OCI-LY1 (cell line): ENCODE data around the gene GAD2.

ENCODE experiments used
- H2AFZ ChIP-seq: fragments of 200-600 bp; sonication (generic), shearing (Covaris generic); 2 replicates; pipeline ENCODE4 v1.6.0; 2014; ENCODE audit warnings: antibody characterized with exemption, mild to moderate bottlenecking, low read length
- H3F3A ChIP-seq: fragments of 200-600 bp; sonication (generic), shearing (Covaris generic); 2 replicates; pipeline ENCODE4 v1.6.0; 2014; ENCODE audit warnings: mild to moderate bottlenecking, antibody characterized with exemption, low read length, moderate library complexity; ENCODE audit not compliant: insufficient read depth
- H3K27ac ChIP-seq: fragments of 200-600 bp; sonication (generic); 2 replicates; pipeline ENCODE4 v1.5.1; 2014; ENCODE audit warnings: low read length, mixed run types, mild to moderate bottlenecking, low read depth; ENCODE audit not compliant: poor library complexity, severe bottlenecking
- H3K27me3 ChIP-seq: fragments of 200-600 bp; sonication (generic); 2 replicates; pipeline ENCODE4 v1.6.0; 2014; ENCODE audit warnings: antibody characterized with exemption, mild to moderate bottlenecking, low read length, moderate library complexity; ENCODE audit not compliant: insufficient read depth
- H3K36me3 ChIP-seq: fragments of 200-600 bp; sonication (generic); 2 replicates; pipeline ENCODE4 v1.6.1; 2014; ENCODE audit warnings: mild to moderate bottlenecking, antibody characterized with exemption, low read length, moderate library complexity, mixed read lengths; ENCODE audit not compliant: insufficient read depth
- H3K4me1 ChIP-seq: fragments of 200-600 bp; sonication (generic); 2 replicates; pipeline ENCODE4 v1.5.1; 2014; ENCODE audit warnings: mild to moderate bottlenecking, low read length, moderate library complexity; ENCODE audit not compliant: insufficient read depth, severe bottlenecking
- H3K4me2 ChIP-seq: fragments of 200-600 bp; sonication (generic), shearing (Covaris generic); 2 replicates; pipeline ENCODE4 v1.6.1; 2014; ENCODE audit warnings: low read length
- H3K4me3 ChIP-seq: fragments of 200-600 bp; sonication (generic); 2 replicates; pipeline ENCODE4 v1.5.1; 2014; ENCODE audit warnings: low read length, low read depth, mild to moderate bottlenecking, mixed read lengths; ENCODE audit not compliant: poor library complexity, severe bottlenecking
- H3K79me2 ChIP-seq: fragments of 200-600 bp; shearing (Covaris generic); 2 replicates; pipeline ENCODE4 v1.6.1; 2016; ENCODE audit warnings: mixed run types, low read length, mixed read lengths; ENCODE audit not compliant: insufficient read depth
- H3K9ac ChIP-seq: fragments of 200-600 bp; sonication (generic), shearing (Covaris generic); 2 replicates; pipeline ENCODE4 v1.6.1; 2014; ENCODE audit warnings: mild to moderate bottlenecking, low read length, mixed read lengths
- H3K9me2 ChIP-seq: fragments of 200-600 bp; sonication (generic), shearing (Covaris generic); 2 replicates; pipeline ENCODE4 v1.6.1; 2014; ENCODE audit warnings: low read depth, mild to moderate bottlenecking, low read length, mixed read lengths
- H3K9me3 ChIP-seq: fragments of 200-600 bp; shearing (Covaris generic); 2 replicates; pipeline ENCODE4 v1.6.1; 2014; ENCODE audit warnings: low read length, mixed read lengths
- H4K20me1 ChIP-seq: fragments of 200-600 bp; sonication (generic), shearing (Covaris generic); 2 replicates; pipeline ENCODE4 v1.6.0; 2016; ENCODE audit warnings: mild to moderate bottlenecking, low read length; ENCODE audit not compliant: insufficient read depth
- CTCF ChIP-seq: fragments of 200-600 bp; sonication (generic), shearing (Covaris generic); IDR thresholded peaks from 2 replicates; pipeline ENCODE4 v1.5.1; 2017; ENCODE audit warnings: mild to moderate bottlenecking, antibody characterized with exemption, low read length, moderate library complexity, mixed read lengths
- EZH2 ChIP-seq: fragments of 200-600 bp; sonication (generic), shearing (Covaris generic); IDR thresholded peaks from 2 replicates; pipeline ENCODE4 v1.8.0; 2017; ENCODE audit warnings: borderline replicate concordance, mixed run types, mild to moderate bottlenecking, antibody characterized with exemption, low read length, moderate library complexity, mixed read lengths

GAD2 gene

GRCh38 chr10:26334232-26334931 lies 117.8 kb downstream of the GAD2 start:
- H2AFZ ChIP-seq = no peak overlapping the region

GRCh38 chr10:26334932-26335573 lies 118.5 kb downstream of the GAD2 start:
- Histone ChIP-seq H3K9me3 (peaks cover 7% of the 10 kb centered on the region; the same call in 1 of the 2 replicates), H3F3A (no peaks in the 10 kb centered on the region), H3K4me1 (peaks cover 10% of the 10 kb centered on the region), H4K20me1 (no peaks in the 10 kb centered on the region), H3K4me2 (peak overlapping the region; percentile 79), H2AFZ (peak overlapping the region; percentile 68), H3K27ac (peak overlapping the region; percentile 18), H3K36me3 (no peaks in the 10 kb centered on the region), H3K4me3 (peak overlapping the region; percentile 60), H3K9ac (peak overlapping the region; percentile 60), H3K9me2 (no peaks in the 10 kb centered on the region), H3K79me2 (no peaks in the 10 kb centered on the region), H3K27me3 (no peaks in the 10 kb centered on the region)
- TF ChIP-seq EZH2 = no peak
- TF ChIP-seq CTCF = peak; percentile 95

More at GRCh38 chr10:26334232-26334931, 117.8 kb downstream of the GAD2 start:
- Histone ChIP-seq H3K9me3 (peaks cover 7% of the 10 kb centered on the region; the same call in 1 of the 2 replicates), H3K4me3 (no peak overlapping the region), H3K79me2 (no peaks in the 10 kb centered on the region), H4K20me1 (no peaks in the 10 kb centered on the region), H3K4me2 (no peak overlapping the region), H3K27ac (no peak overlapping the region), H3F3A (no peaks in the 10 kb centered on the region), H3K9me2 (no peaks in the 10 kb centered on the region), H3K4me1 (peaks cover 10% of the 10 kb centered on the region), H3K9ac (no peak overlapping the region), H3K36me3 (no peaks in the 10 kb centered on the region), H3K27me3 (no peaks in the 10 kb centered on the region)
- TF ChIP-seq CTCF = no peak
- no peak for TF ChIP-seq EZH2

GRCh38 chr10:26335574-26336093 lies 119.1 kb downstream of the GAD2 start:
- H3F3A ChIP-seq = no peaks in the 10 kb centered on the region
- H3K79me2 ChIP-seq = no peaks in the 10 kb centered on the region
- H4K20me1 ChIP-seq = no peaks in the 10 kb centered on the region
- peak overlapping the region; percentile 68 for H2AFZ ChIP-seq
- peaks cover 10% of the 10 kb centered on the region for H3K4me1 ChIP-seq
- H3K27ac ChIP-seq = peak overlapping the region; percentile 18
- peak overlapping the region; percentile 60 for H3K4me3 ChIP-seq
- no peaks in the 10 kb centered on the region for H3K9me2 ChIP-seq
- no peaks in the 10 kb centered on the region for H3K36me3 ChIP-seq
- peak overlapping the region; percentile 60 for H3K9ac ChIP-seq
- H3K4me2 ChIP-seq = peak overlapping the region; percentile 79
- TF ChIP-seq CTCF (no peak), EZH2 (no peak)
- no peaks in the 10 kb centered on the region for H3K27me3 ChIP-seq
- H3K9me3 ChIP-seq = peaks cover 7% of the 10 kb centered on the region; the same call in 1 of the 2 replicates
